IMR-90 (cell line): ENCODE measurements around the gene GTF2I. TPM values are rescaled to one million over a fixed set of nuclear protein-coding genes. Genes with fewer than 3 reads are reported as not detected.
A peak's percentile ranks its signal among the peaks of the same experiment; 100 is the strongest.

Experiments used
- ATAC-seq: fragments of 200-7000 bp; cut with Tn5 transposase; 2 replicates; pipeline ENCODE4 v1.9.1; 2020; ENCODE audit warnings: low read depth, mild to moderate bottlenecking, moderate library complexity
- BruUV-seq: library from RNA; stranded (reverse); fragments of 400-500 nt; replicated peaks from 2 replicates; lab custom pipeline; 2021; lab: Mats Ljungman, UMichigan
- CTCF ChIA-PET: fragments of 300-600 bp; formaldehyde crosslinking; extraction: SDS; loops from one replicate; lab custom pipeline; 2021; ENCODE audit warnings: antibody characterized with exemption; lab: Yijun Ruan, JAX
- POLR2A ChIA-PET: fragments of 300-600 bp; sonication (Branson Sonifier 250); formaldehyde crosslinking; loops from one replicate; lab custom pipeline; 2022; ENCODE audit warnings: antibody characterized with exemption; ENCODE audit not compliant: unreplicated experiment; lab: Charles Lee
- DNase-seq: peaks from one replicate; pipeline ENCODE4 v3.0.0; 2013
- H2AFZ ChIP-seq: replicated peaks from 2 replicates; pipeline ENCODE3; 2013; ENCODE audit warnings: low read length, mild to moderate bottlenecking; ENCODE audit not compliant: poor library complexity
- H2AK5ac ChIP-seq: 2 replicates; pipeline ENCODE4 v1.6.1; 2013; ENCODE audit warnings: low read depth, low read length, inconsistent platforms
- H2AK9ac ChIP-seq: replicated peaks from 2 replicates; pipeline ENCODE3; 2013; ENCODE audit warnings: mild to moderate bottlenecking, low read depth, low read length, moderate library complexity; ENCODE audit not compliant: poor library complexity
- H2BK120ac ChIP-seq: 2 replicates; pipeline ENCODE4 v1.6.1; 2013; ENCODE audit warnings: low read depth, low read length, inconsistent platforms
- H2BK15ac ChIP-seq: 3 replicates; pipeline ENCODE4 v1.6.1; 2013; ENCODE audit warnings: low read depth, low read length, inconsistent platforms
- H2BK20ac ChIP-seq: 2 replicates; pipeline ENCODE4 v1.6.1; 2013; ENCODE audit warnings: low read depth, mild to moderate bottlenecking, inconsistent platforms, low read length, moderate library complexity
- H2BK5ac ChIP-seq: 2 replicates; pipeline ENCODE4 v1.6.1; 2013; ENCODE audit warnings: mild to moderate bottlenecking, low read depth, low read length, inconsistent platforms; ENCODE audit not compliant: poor library complexity, severe bottlenecking
- H3K14ac ChIP-seq: replicated peaks from 2 replicates; pipeline ENCODE4 v1.6.1; 2013; ENCODE audit warnings: low read depth, low read length, inconsistent platforms
- H3K18ac ChIP-seq: 2 replicates; pipeline ENCODE4 v1.6.1; 2013; ENCODE audit warnings: low read depth, low read length, control low read depth
- H3K23ac ChIP-seq: 2 replicates; pipeline ENCODE4 v1.6.1; 2013; ENCODE audit warnings: low read depth, low read length, inconsistent platforms
- H3K27ac ChIP-seq: 2 replicates; pipeline ENCODE4 v1.5.1; 2013; ENCODE audit warnings: mild to moderate bottlenecking, control low read depth, low read length; ENCODE audit not compliant: insufficient read depth
- H3K27me3 ChIP-seq: 2 replicates; pipeline ENCODE4 v1.6.1; 2013; ENCODE audit warnings: low read length; ENCODE audit not compliant: control insufficient read depth, insufficient read depth
- H3K36me3 ChIP-seq: 2 replicates; pipeline ENCODE4 v1.6.1; 2013; ENCODE audit warnings: low read length, mixed read lengths; ENCODE audit not compliant: control insufficient read depth, insufficient read depth
- H3K4ac ChIP-seq: 2 replicates; pipeline ENCODE4 v1.6.1; 2013; ENCODE audit warnings: low read depth, low read length, inconsistent platforms
- H3K4me1 ChIP-seq: 2 replicates; pipeline ENCODE4 v1.6.1; 2013; ENCODE audit warnings: low read length, mixed read lengths; ENCODE audit not compliant: control insufficient read depth, insufficient read depth
- H3K4me2 ChIP-seq: 2 replicates; pipeline ENCODE4 v1.6.1; 2013; ENCODE audit warnings: low read depth, mild to moderate bottlenecking, control low read depth, low read length, moderate library complexity
- H3K4me3 ChIP-seq: 2 replicates; pipeline ENCODE4 v1.5.1; 2013; ENCODE audit warnings: low read depth, mild to moderate bottlenecking, control low read depth, low read length, moderate library complexity; ENCODE audit not compliant: insufficient read depth
- H3K56ac ChIP-seq: 2 replicates; pipeline ENCODE4 v1.6.1; 2013; ENCODE audit warnings: low read length, inconsistent platforms; ENCODE audit not compliant: insufficient read depth; ENCODE audit errors: extremely low read depth
- H3K79me1 ChIP-seq, 2 experiments: 2 replicates each; pipeline ENCODE4 v1.6.1; 2013; ENCODE audit warnings: low read length in 2 of 2, inconsistent platforms in 1 of 2, low read depth in 1 of 2
- H3K9ac ChIP-seq: 2 replicates; pipeline ENCODE4 v1.6.1; 2013; ENCODE audit warnings: low read depth, low read length, control low read depth
- H3K9me1 ChIP-seq: 2 replicates; pipeline ENCODE4 v1.6.1; 2013; ENCODE audit warnings: low read length, inconsistent platforms; ENCODE audit not compliant: insufficient read depth
- H3K9me3 ChIP-seq: 2 replicates; pipeline ENCODE4 v1.6.1; 2013; ENCODE audit warnings: low read length; ENCODE audit not compliant: control insufficient read depth, insufficient read depth
- H4K20me1 ChIP-seq: 2 replicates; pipeline ENCODE4 v1.6.1; 2013; ENCODE audit warnings: low read length, inconsistent platforms; ENCODE audit not compliant: insufficient read depth
- H4K5ac ChIP-seq: 2 replicates; pipeline ENCODE4 v1.6.1; 2013; ENCODE audit warnings: mild to moderate bottlenecking, low read depth, low read length, control low read depth
- H4K8ac ChIP-seq, 2 experiments: 2 replicates each; pipeline ENCODE4 v1.6.1; 2013; ENCODE audit warnings: low read depth in 2 of 2, low read length in 2 of 2, control low read depth in 1 of 2, inconsistent platforms in 1 of 2
- H4K91ac ChIP-seq: 2 replicates; pipeline ENCODE4 v1.6.1; 2013; ENCODE audit warnings: low read depth, low read length, inconsistent platforms; ENCODE audit not compliant: insufficient read depth
- SMC3 ChIP-seq: fragments of 150-350 bp; IDR thresholded peaks from 2 replicates; pipeline ENCODE4 v1.6.1; 2016; ENCODE audit warnings: low read depth, mild to moderate bottlenecking, antibody characterized with exemption, low read length, moderate library complexity
- WGBS, 2 experiments: methylation state at CpG; one replicate each; pipeline versions ENCODE4 v1.1.5 to v1.1.7; 2013; ENCODE audit warnings: missing lambda C conversion rate in 2 of 2; ENCODE audit not compliant: insufficient read length in 1 of 2; ENCODE audit errors: extremely low coverage in 2 of 2; 5-methylcytosine and 5-hydroxymethylcytosine counted together
- dilution Hi-C: fragments of 300-500 bp; cut with HindIII; formaldehyde crosslinking; loops from one replicate; pipeline ENCODE4 v1.14.3; 2018; ENCODE audit warnings: low sequenced_read_pairs; ENCODE audit not compliant: unreplicated experiment
- in situ Hi-C: fragments of 300-500 bp; cut with MboI; formaldehyde crosslinking; loops from 3 replicates; pipeline ENCODE4 v1.14.3; 2019; ENCODE audit warnings: low sequenced_read_pairs, inconsistent platforms, mixed read lengths
- intact Hi-C: fragments of 100-400 bp; cut with micrococcal nuclease; formaldehyde crosslinking; loops from 2 replicates; pipeline ENCODE4 v1.10.0; 2022
- polyA plus RNA-seq, 3 experiments: library from polyadenylated mRNA; depleted of rRNA; stranded (reverse); fragments of >200 nt; gene quantifications; 2 replicates each; pipeline ENCODE4 v1.2.3, GENCODE V29; 2012; ENCODE audit warnings: low replicate concordance in 1 of 3
- total RNA-seq: library from RNA; depleted of rRNA; stranded (reverse); fragments of >200 nt; gene quantifications from 2 replicates; pipeline ENCODE4 v1.2.3, GENCODE V29; 2012
- TF ChIP-seq, protein P1 (sequence below): fragments of 150-350 bp; IDR thresholded peaks from 2 replicates; pipeline ENCODE4 v1.6.1; 2017; ENCODE audit warnings: mild to moderate bottlenecking, antibody characterized with exemption, low read length, low read depth

GTF2I gene
- total and polyA plus RNA-seq, 2 of the 4 experiments (the other 2 are of a cell fraction) = 46.4 to 88.8 TPM

DNA sequence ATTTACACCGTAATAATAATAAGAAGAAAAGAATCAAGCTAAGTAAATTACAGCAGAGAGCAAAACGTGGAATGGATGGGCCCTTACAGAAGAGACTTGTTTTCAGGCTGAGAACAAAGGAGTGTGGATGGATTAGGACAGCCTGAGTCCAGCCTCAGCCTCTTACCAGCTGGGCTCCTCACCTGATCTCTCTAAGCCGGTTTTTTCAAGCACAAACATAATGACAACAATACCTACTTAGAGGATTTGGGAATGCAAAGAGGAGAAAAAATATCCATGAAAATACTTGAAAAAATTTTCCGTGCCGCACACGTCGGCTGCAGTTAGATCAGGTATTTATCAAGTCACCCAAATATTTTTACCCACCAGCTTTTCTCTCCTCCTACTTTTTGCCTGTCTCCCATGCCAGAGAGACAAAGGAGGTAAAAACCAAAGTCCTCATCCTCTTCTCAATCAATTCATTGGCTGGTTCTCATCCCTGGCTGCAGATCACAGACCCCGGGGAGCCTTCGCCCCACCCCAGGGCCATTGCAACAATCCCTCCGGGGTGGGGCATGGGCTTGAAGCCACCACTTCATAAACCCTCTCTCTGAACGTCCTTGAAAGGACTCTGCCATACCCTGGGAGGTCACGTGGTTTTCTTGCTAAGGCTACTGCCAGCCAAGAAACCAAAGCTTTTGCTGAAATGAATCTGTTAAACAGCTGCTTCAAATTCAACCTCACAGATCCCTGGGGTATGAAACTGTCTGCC is 29.7 kb upstream of the GTF2I start:
- Histone ChIP-seq H3K4ac (peak overlapping the region; percentile 34; the same call in 1 of the 2 replicates), H2AFZ (peak overlapping the region; percentile 85), H2BK120ac (peak overlapping the region; percentile 29; the same call in 1 of the 2 replicates), H3K18ac (peak overlapping the region; percentile 38), H3K4me2 (no peak overlapping the region), H3K56ac (no peak overlapping the region), H2BK20ac (peak overlapping the region; percentile 52; the same call in 1 of the 2 replicates), H2AK9ac (peak overlapping the region; percentile 16), H3K9ac (no peak overlapping the region), H4K20me1 (no peaks in the 10 kb centered on the region), H3K27me3 (no peaks in the 10 kb centered on the region), H3K9me1 (no peaks in the 10 kb centered on the region), H3K4me3 (no peak overlapping the region), H3K9me3 (no peaks in the 10 kb centered on the region), H3K4me1 (peaks cover 3% of the 10 kb centered on the region), H3K23ac (no peak overlapping the region), H4K5ac (peak overlapping the region; percentile 65), H2BK15ac (no peak overlapping the region), H4K91ac (no peak overlapping the region), H3K79me1 (no peaks in the 10 kb centered on the region), H3K14ac (no peak overlapping the region), H4K8ac (peak overlapping the region in 1 of 2 experiments; percentile 39; a peak in 1 of 4 replicates), H2AK5ac (no peak overlapping the region), H2BK5ac (no peak overlapping the region), H3K36me3 (no peaks in the 10 kb centered on the region), H3K27ac (no peak overlapping the region)
- ChIA-PET POLR2A (no interaction called here), CTCF (interaction anchor here (0.6 kb wide), 1 partner anchor 453 kb away, joined by 4 read pairs; no protein-coding TSS in a partner anchor)
- dilution Hi-C loops (no loop called here), intact Hi-C loops (loop anchor here (5.0 to 10.0 kb wide), 2 partner anchors 34 to 237 kb away; no protein-coding TSS in a partner anchor), in situ Hi-C loops (no loop called here)
- TF ChIP-seq, protein P1, sequence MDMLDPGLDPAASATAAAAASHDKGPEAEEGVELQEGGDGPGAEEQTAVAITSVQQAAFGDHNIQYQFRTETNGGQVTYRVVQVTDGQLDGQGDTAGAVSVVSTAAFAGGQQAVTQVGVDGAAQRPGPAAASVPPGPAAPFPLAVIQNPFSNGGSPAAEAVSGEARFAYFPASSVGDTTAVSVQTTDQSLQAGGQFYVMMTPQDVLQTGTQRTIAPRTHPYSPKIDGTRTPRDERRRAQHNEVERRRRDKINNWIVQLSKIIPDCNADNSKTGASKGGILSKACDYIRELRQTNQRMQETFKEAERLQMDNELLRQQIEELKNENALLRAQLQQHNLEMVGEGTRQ = peak; percentile 76
- TF ChIP-seq SMC3 = no peak
- ATAC-seq (peak; percentile 80), DNase-seq (peak; percentile 27)
- WGBS, 2 experiments = 17% methylated on average over 2 of the region's 12 CpGs; no CpG with 5 or more reads in 1 of the 2 experiments
- BruUV-seq = no TSS peak
